ENCODE data around the gene ADARB2. TPM values are rescaled to one million over a fixed set of nuclear protein-coding genes. Genes with fewer than 3 reads are reported as not detected.
"Not testable (repeated sequence)": the region's sequence is repeated elsewhere in the genome, so short reads cannot be mapped to it uniquely, and the experiment has no call there.

Gene ADARB2
- polyA plus RNA-seq, 3 donors = not detected

- DNase-seq = no peak
- H2AFZ ChIP-seq (ENCODE audit: insufficient read depth, low read depth, low read length, poor library complexity, severe bottlenecking) = no peak overlapping the region
- H3K4me1 ChIP-seq (ENCODE audit: control insufficient read depth in 1 of 2, insufficient read depth in 2 of 2, low read length in 2 of 2) = no peaks in the 10 kb centered on the region
- no peaks in the 10 kb centered on the region for H3K4me1 Mint-ChIP-seq
- peaks cover 0 to 3% of the 10 kb centered on the region in 2 donors for H3K9me3 ChIP-seq (replicated peaks in 1 of 2; ENCODE audit: control insufficient read depth in 1 of 2, insufficient read depth in 1 of 2, low read length in 2 of 2)
- no peak overlapping the region for H3K4me3 ChIP-seq (replicated peaks in 1 of 3; ENCODE audit: low read depth in 2 of 3, low read length in 3 of 3)
- peaks cover 4 to 16% (median 8%) of the 10 kb centered on the region in 7 donors for H3K9me3 Mint-ChIP-seq
- intact Hi-C loops (cut with micrococcal nuclease) = no loop called here
- TF ChIP-seq, protein P1, sequence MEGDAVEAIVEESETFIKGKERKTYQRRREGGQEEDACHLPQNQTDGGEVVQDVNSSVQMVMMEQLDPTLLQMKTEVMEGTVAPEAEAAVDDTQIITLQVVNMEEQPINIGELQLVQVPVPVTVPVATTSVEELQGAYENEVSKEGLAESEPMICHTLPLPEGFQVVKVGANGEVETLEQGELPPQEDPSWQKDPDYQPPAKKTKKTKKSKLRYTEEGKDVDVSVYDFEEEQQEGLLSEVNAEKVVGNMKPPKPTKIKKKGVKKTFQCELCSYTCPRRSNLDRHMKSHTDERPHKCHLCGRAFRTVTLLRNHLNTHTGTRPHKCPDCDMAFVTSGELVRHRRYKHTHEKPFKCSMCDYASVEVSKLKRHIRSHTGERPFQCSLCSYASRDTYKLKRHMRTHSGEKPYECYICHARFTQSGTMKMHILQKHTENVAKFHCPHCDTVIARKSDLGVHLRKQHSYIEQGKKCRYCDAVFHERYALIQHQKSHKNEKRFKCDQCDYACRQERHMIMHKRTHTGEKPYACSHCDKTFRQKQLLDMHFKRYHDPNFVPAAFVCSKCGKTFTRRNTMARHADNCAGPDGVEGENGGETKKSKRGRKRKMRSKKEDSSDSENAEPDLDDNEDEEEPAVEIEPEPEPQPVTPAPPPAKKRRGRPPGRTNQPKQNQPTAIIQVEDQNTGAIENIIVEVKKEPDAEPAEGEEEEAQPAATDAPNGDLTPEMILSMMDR (IDR thresholded peaks at IDR 0.05) = no peak
- H3K36me3 ChIP-seq (replicated peaks in 1 of 2; ENCODE audit: control insufficient read depth in 1 of 2, insufficient read depth in 2 of 2, low read length in 2 of 2) = no peaks in the 10 kb centered on the region
- no peak overlapping the region for H3K9ac ChIP-seq (ENCODE audit: insufficient read depth, low read length, poor library complexity, severe bottlenecking)
- no peak overlapping the region for H3K4me2 ChIP-seq (replicated peaks; ENCODE audit: extremely low read depth, low read length, poor library complexity, severe bottlenecking)
- no peaks in the 10 kb centered on the region for H3K27me3 ChIP-seq (ENCODE audit: control insufficient read depth in 2 of 2, insufficient read depth in 2 of 2, low read length in 2 of 2)
- no peaks in the 10 kb centered on the region for H4K20me1 ChIP-seq (ENCODE audit: insufficient read depth, low read length)
- H3K4me3 Mint-ChIP-seq = no peak overlapping the region
- no peak overlapping the region for H3K27ac ChIP-seq (ENCODE audit: low read depth in 1 of 2, low read length in 2 of 2)
- 40% methylated on average over 2 of the region's 5 CpGs for WGBS (ENCODE audit: insufficient coverage)
- H3K79me2 ChIP-seq (ENCODE audit: insufficient read depth, low read length) = no peaks in the 10 kb centered on the region
- no peak overlapping the region for H3K27ac Mint-ChIP-seq
- peaks cover 0 to 2% (median 0%) of the 10 kb centered on the region in 3 donors for H3K27me3 Mint-ChIP-seq (ENCODE audit: low read depth in 3 of 3)
- H3K36me3 Mint-ChIP-seq = no peaks in the 10 kb centered on the region
Observed at GRCh38 chr10:1774796-1775195, 37.5 kb upstream of the ADARB2 start.

- H3K4me3 Mint-ChIP-seq; H3K27me3 Mint-ChIP-seq (ENCODE audit: low read depth in 3 of 3); H3K4me2 ChIP-seq (replicated peaks; ENCODE audit: extremely low read depth, low read length, poor library complexity, severe bottlenecking); H3K4me1 ChIP-seq (ENCODE audit: control insufficient read depth in 1 of 2, insufficient read depth in 2 of 2, low read length in 2 of 2); H3K4me1 Mint-ChIP-seq; H3K27ac Mint-ChIP-seq; H3K36me3 Mint-ChIP-seq; H3K9ac ChIP-seq (ENCODE audit: insufficient read depth, low read length, poor library complexity, severe bottlenecking); H3K27ac ChIP-seq (ENCODE audit: low read depth in 1 of 2, low read length in 2 of 2); H3K79me2 ChIP-seq (ENCODE audit: insufficient read depth, low read length); DNase-seq; H3K9me3 ChIP-seq (replicated peaks in 1 of 2; ENCODE audit: control insufficient read depth in 1 of 2, insufficient read depth in 1 of 2, low read length in 2 of 2); H4K20me1 ChIP-seq (ENCODE audit: insufficient read depth, low read length); H3K4me3 ChIP-seq (replicated peaks in 1 of 3; ENCODE audit: low read depth in 2 of 3, low read length in 3 of 3); intact Hi-C loops (cut with micrococcal nuclease); H2AFZ ChIP-seq (ENCODE audit: insufficient read depth, low read depth, low read length, poor library complexity, severe bottlenecking); H3K27me3 ChIP-seq (ENCODE audit: control insufficient read depth in 2 of 2, insufficient read depth in 2 of 2, low read length in 2 of 2); H3K36me3 ChIP-seq (replicated peaks in 1 of 2; ENCODE audit: control insufficient read depth in 1 of 2, insufficient read depth in 2 of 2, low read length in 2 of 2): not testable (repeated sequence)
- 87% methylated on average over 12 of the region's 23 CpGs for WGBS (ENCODE audit: insufficient coverage)
- H3K9me3 Mint-ChIP-seq = peaks cover 3 to 14% (median 7%) of the 10 kb centered on the region in 7 donors
Observed at GRCh38 chr10:1773204-1773603, 35.9 kb upstream of the ADARB2 start.
